Measurements from ENCODE around the gene TEX2. TPM values are rescaled to one million over a fixed set of nuclear protein-coding genes. Genes with fewer than 3 reads are reported as not detected.

TEX2 gene
- total and polyA plus RNA-seq, 2 experiments from 2014 or later, result 26.9 to 37.0 TPM

- no peak for DNase-seq
- Histone ChIP-seq H3K9me2 (ENCODE audit: insufficient read depth) (no peaks in the 10 kb centered on the region), H3K4me1 (ENCODE audit: insufficient read depth) (peaks cover 8% of the 10 kb centered on the region; the same call in 1 of the 2 replicates), H3K4me2 (ENCODE audit: unreplicated experiment) (no peak overlapping the region), H3K79me2 (ENCODE audit: insufficient read depth) (peaks cover 95% of the 10 kb centered on the region), H3K4me3 (no peak overlapping the region), H3F3A (ENCODE audit: insufficient read depth) (no peaks in the 10 kb centered on the region), H3K9me3 (ENCODE audit: low read depth) (no peaks in the 10 kb centered on the region), H4K20me1 (ENCODE audit: insufficient read depth) (no peaks in the 10 kb centered on the region), H3K9ac (no peak overlapping the region), H3K36me3 (ENCODE audit: low read depth) (no peaks in the 10 kb centered on the region), H2AFZ (no peak overlapping the region), H3K27me3 (replicated peaks; ENCODE audit: insufficient read depth) (no peaks in the 10 kb centered on the region), H3K27ac (no peak overlapping the region)
- TF ChIP-seq EZH2phosphoT487 (IDR thresholded peaks at IDR 0.05; ENCODE audit: insufficient read depth, low read depth) (no peak), EZH2 (IDR thresholded peaks at IDR 0.05; ENCODE audit: insufficient read depth, poor library complexity, severe bottlenecking) (no peak)
- in situ Hi-C loops (cut with MboI), result no loop called here
- 91 to 92% methylated on average over 7 of the region's 7 CpGs for WGBS, 2 experiments (ENCODE audit: low coverage in 1 of 2, low lambda C conversion rate in 2 of 2, missing lambda C conversion rate in 2 of 2)
Observed at GRCh38 chr17:64102627-64103390, 160.3 kb downstream of the TEX2 start.

GRCh38 chr17:64099543-64099942 lies 163.5 kb downstream of the TEX2 start:
- DNase-seq, result no peak
- in situ Hi-C loops (cut with MboI), result no loop called here
- no peak for TF ChIP-seq EZH2 (IDR thresholded peaks at IDR 0.05; ENCODE audit: insufficient read depth, poor library complexity, severe bottlenecking)
- TF ChIP-seq EZH2phosphoT487 (IDR thresholded peaks at IDR 0.05; ENCODE audit: insufficient read depth, low read depth), result no peak

More at GRCh38 chr17:64099543-64099942, 163.5 kb downstream of the TEX2 start:
- Histone ChIP-seq H3F3A (ENCODE audit: insufficient read depth) (no peaks in the 10 kb centered on the region), H3K9me2 (ENCODE audit: insufficient read depth) (no peaks in the 10 kb centered on the region), H4K20me1 (ENCODE audit: insufficient read depth) (no peaks in the 10 kb centered on the region), H3K4me3 (no peak overlapping the region), H3K36me3 (ENCODE audit: low read depth) (no peaks in the 10 kb centered on the region), H3K4me1 (ENCODE audit: insufficient read depth) (peaks cover 19% of the 10 kb centered on the region), H3K9me3 (ENCODE audit: low read depth) (no peaks in the 10 kb centered on the region), H3K27me3 (replicated peaks; ENCODE audit: insufficient read depth) (no peaks in the 10 kb centered on the region), H3K9ac (no peak overlapping the region), H2AFZ (no peak overlapping the region), H3K27ac (no peak overlapping the region), H3K4me2 (ENCODE audit: unreplicated experiment) (no peak overlapping the region), H3K79me2 (ENCODE audit: insufficient read depth) (peaks cover 62% of the 10 kb centered on the region)
- 89 to 90% methylated on average over 6 of the region's 6 CpGs for WGBS, 2 experiments (ENCODE audit: low coverage in 1 of 2, low lambda C conversion rate in 2 of 2, missing lambda C conversion rate in 2 of 2)

Small RNAs within 50 kb of the gene (small RNA-seq; reads per million reads assigned to genes)
- gene SNORD104 (ENCODE audit: low read depth, low replicate concordance), result 2,829 reads per million, percentile 100 among the genes with 10 or more reads in this experiment

Other genes starting within 250 kb of the TEX2 start
- gene ICAM2, start 242.6 kb downstream of the TEX2 start, total RNA-seq (2014; rRNA removed; shearing (Covaris generic)), result 0.97 and 3.4 TPM in 2 replicates
- gene ICAM2, start 242.6 kb downstream of the TEX2 start, polyA plus RNA-seq (2016; fragmentation: Nextera tagmentation; extraction: Ambion mirVana), result 0.94 and 1.3 TPM in 2 replicates
- 5.7 and 5.8 TPM in 2 replicates for gene ERN1, start 133.1 kb downstream of the TEX2 start, total RNA-seq (2014; rRNA removed; shearing (Covaris generic))
- gene ERN1, start 133.1 kb downstream of the TEX2 start, polyA plus RNA-seq (2016; fragmentation: Nextera tagmentation; extraction: Ambion mirVana), result 9.9 and 13.7 TPM in 2 replicates
- gene PECAM1, start 127.6 kb upstream of the TEX2 start, total RNA-seq (2014; rRNA removed; shearing (Covaris generic)), result not detected in 2 replicates
- gene PECAM1, start 127.6 kb upstream of the TEX2 start, polyA plus RNA-seq (2016; fragmentation: Nextera tagmentation; extraction: Ambion mirVana), result 0.06 and 0.11 TPM in 2 replicates
- 4.7 and 11.7 TPM in 2 replicates for gene MILR1, start 185.9 kb upstream of the TEX2 start, total RNA-seq (2014; rRNA removed; shearing (Covaris generic))
- 6.3 and 6.5 TPM in 2 replicates for gene MILR1, start 185.9 kb upstream of the TEX2 start, polyA plus RNA-seq (2016; fragmentation: Nextera tagmentation; extraction: Ambion mirVana)
- 3.4 and 3.7 TPM in 2 replicates for gene POLG2, start 233.8 kb upstream of the TEX2 start, total RNA-seq (2014; rRNA removed; shearing (Covaris generic))
- 6.6 and 8.6 TPM in 2 replicates for gene POLG2, start 233.8 kb upstream of the TEX2 start, polyA plus RNA-seq (2016; fragmentation: Nextera tagmentation; extraction: Ambion mirVana)
- gene DDX5, start 243.0 kb upstream of the TEX2 start, total RNA-seq (2014; rRNA removed; shearing (Covaris generic)), result 241 and 303 TPM in 2 replicates
- 595 and 643 TPM in 2 replicates for gene DDX5, start 243.0 kb upstream of the TEX2 start, polyA plus RNA-seq (2016; fragmentation: Nextera tagmentation; extraction: Ambion mirVana)
- gene CEP95, start 243.7 kb upstream of the TEX2 start, total RNA-seq (2014; rRNA removed; shearing (Covaris generic)), result 13.2 and 16.8 TPM in 2 replicates
- gene CEP95, start 243.7 kb upstream of the TEX2 start, polyA plus RNA-seq (2016; fragmentation: Nextera tagmentation; extraction: Ambion mirVana), result 14.2 and 17.5 TPM in 2 replicates

All from GM23248 (cell line).